GM19467 (cell line): Measurements from ENCODE around the gene ITGA2.

Experiments used
- ATAC-seq: cut with Tn5 transposase; IDR thresholded peaks from one replicate; pipeline ENCODE4 v1.9.1; 2021; ENCODE audit warnings: mild to moderate bottlenecking, moderate library complexity; ENCODE audit not compliant: unreplicated experiment

The ITGA2 gene

DNA sequence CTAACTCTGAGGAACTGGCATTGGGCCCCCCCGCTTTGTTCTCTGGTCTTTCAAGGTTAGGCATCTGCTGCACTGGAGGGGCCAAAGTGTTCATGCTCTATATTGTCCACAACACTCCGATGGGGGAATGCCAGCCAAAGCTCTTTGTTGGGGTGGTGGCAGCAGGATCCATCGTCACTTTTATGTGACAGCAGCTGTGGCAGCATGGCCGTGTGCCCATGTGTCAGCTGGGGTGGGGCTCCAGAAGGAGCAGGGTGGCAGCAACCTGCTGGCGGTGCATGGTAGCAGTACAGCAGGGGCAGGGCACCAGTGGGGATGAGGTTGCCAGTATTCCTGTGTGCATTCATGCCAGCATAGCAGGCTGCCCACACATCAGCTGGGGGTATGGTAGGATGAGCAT, 28.2 kb downstream of the ITGA2 start:
- no peak for ATAC-seq

GRCh38 chr5:53017794-53018391, 28.7 kb downstream of the ITGA2 start:
- no peak for ATAC-seq

DNA sequence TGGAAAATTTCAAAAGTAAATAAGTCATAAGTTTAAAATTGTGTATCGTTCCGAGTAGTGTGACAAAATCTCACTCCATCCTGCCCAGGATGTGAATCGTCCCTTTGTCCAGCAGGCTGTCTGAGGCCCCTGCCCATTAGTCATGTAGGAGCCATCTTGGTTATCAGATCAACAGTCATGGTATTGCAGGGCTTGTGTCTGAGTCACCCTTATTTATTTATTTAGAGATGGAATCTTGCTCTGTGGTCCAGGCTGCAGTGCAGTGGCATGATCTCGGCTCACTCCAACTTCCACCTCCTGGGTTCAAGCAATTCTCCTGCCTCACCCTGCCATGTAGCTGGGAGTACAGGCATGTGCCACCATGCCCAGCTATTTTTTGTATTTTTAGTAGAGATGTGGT, 30.2 kb downstream of the ITGA2 start:
- ATAC-seq, result no peak

GRCh38 chr5:53022930-53023511, 33.9 kb downstream of the ITGA2 start:
- ATAC-seq, result no peak

DNA sequence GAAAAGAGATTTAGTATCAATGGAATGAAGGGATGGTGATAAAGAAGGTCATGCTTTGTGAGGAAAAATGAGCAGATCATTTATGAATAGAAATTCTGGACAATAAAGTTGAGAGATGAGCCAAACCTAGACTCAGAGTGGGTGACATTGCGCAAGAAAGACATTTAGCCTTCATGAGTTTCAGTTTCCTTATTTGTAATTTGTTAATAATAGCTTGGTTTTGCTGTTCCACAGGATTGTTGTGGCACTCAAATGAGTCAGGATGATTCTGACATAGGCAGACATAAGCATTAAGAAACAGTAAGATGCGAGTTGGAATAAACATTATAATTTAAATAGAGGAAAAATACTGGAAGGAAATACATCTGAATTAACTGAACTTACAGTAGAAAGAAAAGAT, 34.8 kb downstream of the ITGA2 start:
- peak; percentile 94 for ATAC-seq

GRCh38 chr5:53024535-53024934, 35.4 kb downstream of the ITGA2 start:
- no peak for ATAC-seq

DNA sequence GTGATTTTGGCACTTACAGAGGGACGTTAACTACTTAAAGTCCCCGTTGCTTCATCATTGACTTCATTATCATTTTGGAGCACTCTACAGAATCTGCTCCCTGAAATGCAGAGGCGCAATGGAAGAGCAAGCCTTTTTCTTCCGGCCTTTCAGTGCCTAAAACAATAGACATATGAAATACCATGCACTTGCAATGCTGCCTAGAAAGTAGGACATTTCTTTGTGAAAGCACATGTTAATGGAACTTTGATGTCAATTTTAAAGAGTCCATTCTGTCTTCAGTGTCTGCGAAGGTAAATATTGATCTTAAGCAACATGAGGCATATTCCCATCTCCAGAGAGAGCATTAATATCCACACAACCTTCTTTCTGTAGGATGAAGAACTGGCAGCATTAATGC, 36.3 kb downstream of the ITGA2 start:
- ATAC-seq, result no peak

- no peak for ATAC-seq
Measured at GRCh38 chr5:53027913-53028312, 38.8 kb downstream of the ITGA2 start.

DNA sequence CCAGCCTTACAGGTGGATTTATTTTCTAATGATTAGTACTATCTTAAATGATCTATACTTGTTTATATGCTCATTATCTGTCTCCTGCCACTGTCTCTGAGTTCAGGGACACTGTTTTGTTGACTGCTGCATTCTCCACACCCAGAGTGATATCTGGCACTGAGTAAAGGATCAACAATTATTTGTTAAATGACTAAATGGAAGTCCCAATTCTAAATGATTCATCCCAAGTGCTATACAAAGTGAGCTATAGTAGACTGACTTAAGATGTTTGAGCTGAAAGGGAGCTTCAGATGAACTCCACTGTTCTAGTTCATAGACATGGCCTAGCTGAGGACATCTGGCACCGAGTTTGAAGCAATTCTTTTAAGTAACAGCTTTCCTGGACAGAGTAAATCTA, 40.5 kb downstream of the ITGA2 start:
- no peak for ATAC-seq

GRCh38 chr5:53030893-53031292, 41.7 kb downstream of the ITGA2 start:
- no peak for ATAC-seq

DNA sequence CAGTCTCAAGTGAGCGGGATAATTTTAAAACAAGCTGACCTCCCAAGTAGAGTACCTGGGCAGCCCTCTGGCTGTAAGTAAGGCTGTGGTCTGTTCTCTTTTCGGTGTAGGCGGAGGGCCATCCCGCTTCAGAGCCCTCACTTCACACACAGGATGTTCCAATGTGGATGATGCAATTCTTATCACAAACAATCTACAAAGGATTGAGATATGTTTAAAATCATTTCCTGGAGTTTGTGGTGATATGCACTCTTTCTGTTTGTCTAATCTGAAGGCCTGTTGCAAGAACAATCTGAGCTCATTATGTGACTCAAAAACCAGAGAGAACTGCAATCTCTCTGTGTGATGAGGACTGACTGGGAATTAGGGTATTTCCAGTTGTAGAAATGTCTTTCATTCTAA, 42.5 kb downstream of the ITGA2 start:
- ATAC-seq, result no peak

DNA sequence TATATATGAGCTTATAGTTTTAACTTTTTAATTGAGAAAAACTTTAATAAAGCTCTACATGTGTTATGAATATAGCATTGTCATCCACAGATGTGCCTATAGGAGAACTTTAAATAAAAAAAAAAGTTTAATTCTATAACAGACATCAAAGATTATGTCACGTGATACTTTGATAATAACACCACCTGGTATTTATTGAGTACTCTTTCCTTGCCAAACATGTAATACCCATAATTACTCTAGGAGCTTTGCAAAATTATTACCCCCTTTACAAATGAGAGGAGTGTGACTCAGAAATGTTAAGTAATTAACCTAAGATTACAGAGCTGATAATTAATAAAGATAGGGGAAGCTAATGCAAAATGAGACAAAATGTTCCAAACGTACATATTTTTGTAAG, 43.0 kb downstream of the ITGA2 start:
- no peak for ATAC-seq

DNA sequence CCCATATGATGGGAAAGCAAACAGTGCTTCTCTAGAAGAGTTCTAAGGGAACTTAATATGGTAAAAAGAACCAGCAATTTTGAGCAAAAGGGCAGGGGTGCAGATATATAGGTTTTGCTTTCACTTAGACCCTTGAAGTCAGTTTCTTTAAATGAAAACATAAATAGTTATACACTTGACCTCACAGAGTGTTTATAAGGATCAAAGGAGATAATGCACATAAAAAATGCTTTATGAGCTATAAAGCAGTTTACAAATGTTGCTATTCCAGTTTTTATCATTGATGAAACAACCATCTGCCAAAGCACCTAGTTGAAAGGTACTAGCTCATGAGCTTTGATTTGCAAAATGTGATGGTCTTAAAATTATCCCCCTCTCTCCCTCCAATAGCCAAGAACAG, 45.7 kb downstream of the ITGA2 start:
- ATAC-seq, result no peak

DNA sequence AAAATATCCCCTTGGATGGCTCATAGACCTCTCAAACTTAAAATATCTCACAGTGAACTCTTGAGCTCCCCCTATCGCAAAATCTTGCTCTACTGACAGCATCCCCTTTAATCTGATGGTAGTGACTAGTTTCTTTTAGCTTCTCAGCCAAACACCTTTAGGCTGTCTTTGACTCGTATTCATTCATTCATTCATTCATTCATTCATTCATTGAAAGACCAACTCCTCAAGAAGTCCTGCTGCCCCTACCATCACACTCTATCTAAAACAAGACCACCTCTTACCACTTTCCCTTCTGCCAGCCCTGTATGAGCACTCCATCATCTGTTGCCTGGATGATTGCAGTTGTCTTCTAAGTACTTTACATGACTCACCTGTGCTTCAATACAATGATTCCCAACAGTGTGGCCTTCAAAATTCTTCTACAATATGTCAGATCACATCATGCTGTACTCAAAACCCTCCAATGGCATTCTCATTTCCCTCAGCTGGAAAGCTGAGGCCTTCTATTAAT, 46.8 kb downstream of the ITGA2 start:
- ATAC-seq, result no peak

GRCh38 chr5:53037141-53037859, 48.1 kb downstream of the ITGA2 start:
- no peak for ATAC-seq

- no peak for ATAC-seq
Measured at GRCh38 chr5:53038196-53038847, 49.2 kb downstream of the ITGA2 start.

- no peak for ATAC-seq
Measured at GRCh38 chr5:53039855-53040254, 50.7 kb downstream of the ITGA2 start.

DNA sequence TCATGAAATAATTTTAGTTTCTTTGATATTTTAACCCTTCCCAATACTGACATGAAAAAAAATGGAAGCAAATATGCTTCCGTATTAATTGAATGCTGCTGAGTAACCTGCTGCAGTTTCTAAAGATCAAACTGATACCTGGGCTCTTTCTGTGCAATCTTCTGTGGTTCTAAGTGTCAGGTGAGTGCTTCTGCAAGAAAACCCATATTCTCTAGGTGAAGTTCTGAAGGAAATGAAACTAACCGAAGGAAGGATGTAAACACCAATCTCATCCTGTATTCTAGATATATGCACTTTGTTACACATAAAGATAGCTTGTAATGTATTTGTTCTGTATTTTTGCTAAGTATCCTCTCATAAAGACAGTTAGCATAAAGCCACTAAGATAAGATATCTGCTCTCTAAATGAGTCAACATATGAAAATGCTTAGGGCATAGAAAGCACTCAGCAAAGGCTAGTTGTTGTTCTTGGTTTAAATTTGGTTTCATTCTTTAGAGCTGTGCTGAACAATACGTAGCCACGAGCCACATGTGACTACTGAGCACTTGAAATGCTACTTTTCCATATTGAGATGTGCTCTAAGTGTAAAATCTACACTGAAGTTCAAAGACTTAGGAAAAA, 52.0 kb downstream of the ITGA2 start:
- ATAC-seq, result peak; percentile 93

DNA sequence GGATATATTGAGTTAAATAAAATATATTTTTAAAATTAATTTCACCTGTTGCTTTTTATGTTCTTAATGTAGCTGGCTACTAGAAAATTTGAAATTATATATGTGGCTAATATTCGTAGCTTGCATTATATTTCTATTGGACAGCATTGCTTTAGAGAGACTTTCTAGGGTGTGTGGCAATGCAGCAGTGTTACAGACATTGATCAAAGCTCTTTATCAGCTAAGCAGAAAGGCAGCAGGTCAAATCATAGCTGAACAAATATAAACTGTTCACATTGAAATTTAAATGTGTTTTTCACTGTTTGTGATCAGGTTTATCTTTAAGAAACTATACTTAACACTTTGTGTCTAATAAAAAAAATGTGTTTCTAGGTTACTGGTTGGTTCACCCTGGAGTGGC, 52.6 kb downstream of the ITGA2 start:
- no peak for ATAC-seq

- ATAC-seq, result no peak
Measured at GRCh38 chr5:53045263-53045662, 56.1 kb downstream of the ITGA2 start.

- no peak for ATAC-seq
Measured at GRCh38 chr5:53048248-53048647, 59.1 kb downstream of the ITGA2 start.
